SK-N-SH (cell line): ENCODE data around the gene WFDC10A. TPM values are rescaled to one million over a fixed set of nuclear protein-coding genes. Genes with fewer than 3 reads are reported as not detected.
"Not testable (repeated sequence)": the region's sequence is repeated elsewhere in the genome, so short reads cannot be mapped to it uniquely, and the experiment has no call there.

Source experiments
- CTCF ChIA-PET: fragments of 300-600, 350-600 bp; formaldehyde crosslinking; extraction: SDS; loops from one replicate; lab custom pipeline; 2021; lab: Yijun Ruan, JAX
- POLR2A ChIA-PET: fragments of 350-600 bp; sonication (Branson Sonifier 250); formaldehyde crosslinking; extraction: SDS; loops from one replicate; lab custom pipeline; 2020; ENCODE audit warnings: antibody characterized with exemption, inconsistent platforms; lab: Yijun Ruan, JAX
- DNase-seq: peaks from one replicate; pipeline ENCODE4 v3.0.0; 2012
- H2AFZ ChIP-seq: fragments of 200-600 bp; sonication (generic); 2 replicates; pipeline ENCODE4 v1.8.1; 2016; ENCODE audit warnings: antibody characterized with exemption, mild to moderate bottlenecking, low read depth
- H3F3A ChIP-seq: fragments of 200-600 bp; sonication (generic); replicated peaks from 2 replicates; pipeline ENCODE3; 2016; ENCODE audit warnings: antibody characterized with exemption, mild to moderate bottlenecking; ENCODE audit not compliant: insufficient read depth
- H3K27ac ChIP-seq, 2 experiments: fragments of 200-500 bp in 1 of 2; fragments of 200-600 bp in 1 of 2; sonication (Bioruptor generic) in 1 of 2; sonication (generic), shearing (Covaris generic) in 1 of 2; 2 replicates each; pipeline versions ENCODE4 v1.5.1 to v1.6.1; 2014 to 2016; ENCODE audit warnings: low read depth in 2 of 2, inconsistent platforms in 1 of 2, low read length in 1 of 2, mild to moderate bottlenecking in 1 of 2, mixed read lengths in 1 of 2
- H3K27me3 ChIP-seq: fragments of 200-600 bp; sonication (generic), shearing (Covaris generic); 2 replicates; pipeline ENCODE4 v1.6.1; 2016; ENCODE audit warnings: mixed run types; ENCODE audit not compliant: insufficient read depth
- H3K36me3 ChIP-seq, 2 experiments: fragments of 200-500 bp in 1 of 2; fragments of 200-600 bp in 1 of 2; sonication (Bioruptor generic) in 1 of 2; sonication (generic) in 1 of 2; replicated peaks in 1 of 2; 2 replicates each; pipeline versions ENCODE3 to v1.5.1; 2014 to 2016; ENCODE audit warnings: low read length in 1 of 2, mild to moderate bottlenecking in 1 of 2; ENCODE audit not compliant: insufficient read depth in 2 of 2, control insufficient read depth in 1 of 2
- H3K4me1 ChIP-seq, 2 experiments: fragments of 200-500 bp in 1 of 2; fragments of 200-600 bp in 1 of 2; sonication (Bioruptor generic) in 1 of 2; sonication (generic), shearing (Covaris generic) in 1 of 2; 2 replicates each; pipeline versions ENCODE4 v1.5.1 to v1.6.1; 2014 to 2016; ENCODE audit warnings: low read depth in 1 of 2, low read length in 1 of 2, mixed run types in 1 of 2; ENCODE audit not compliant: insufficient read depth in 2 of 2, control insufficient read depth in 1 of 2
- H3K4me2 ChIP-seq: fragments of 200-600 bp; sonication (generic), shearing (Covaris generic); 2 replicates; pipeline ENCODE4 v1.6.1; 2017; ENCODE audit warnings: mixed run types
- H3K4me3 ChIP-seq, 2 experiments: fragments of 200-500 bp in 1 of 2; fragments of 200-600 bp in 1 of 2; sonication (Bioruptor generic) in 1 of 2; sonication (generic), shearing (Covaris generic) in 1 of 2; 2 replicates each; pipeline versions ENCODE4 v1.5.1 to v1.8.1; 2014 to 2016; ENCODE audit warnings: low read depth in 2 of 2, inconsistent platforms in 1 of 2, low read length in 1 of 2, mild to moderate bottlenecking in 1 of 2, mixed read lengths in 1 of 2, moderate library complexity in 1 of 2
- H3K79me2 ChIP-seq: fragments of 200-600 bp; sonication (generic); 2 replicates; pipeline ENCODE4 v1.8.1; 2017; ENCODE audit warnings: mild to moderate bottlenecking; ENCODE audit not compliant: insufficient read depth
- H3K9ac ChIP-seq: fragments of 200-600 bp; sonication (generic); 2 replicates; pipeline ENCODE4 v1.6.1; 2017; ENCODE audit warnings: mixed run types
- H3K9me2 ChIP-seq: fragments of 200-600 bp; sonication (generic); 2 replicates; pipeline ENCODE4 v1.6.1; 2017; ENCODE audit warnings: mixed run types
- H3K9me3 ChIP-seq: fragments of 200-600 bp; sonication (generic); 2 replicates; pipeline ENCODE4 v1.6.1; 2017; ENCODE audit warnings: mixed run types, mild to moderate bottlenecking, moderate library complexity
- H4K20me1 ChIP-seq: fragments of 200-600 bp; sonication (generic); 2 replicates; pipeline ENCODE4 v1.6.1; 2017; ENCODE audit warnings: mild to moderate bottlenecking, mixed run types; ENCODE audit not compliant: insufficient read depth
- CHD2 ChIP-seq: fragments of 150-350 bp; IDR thresholded peaks from 2 replicates; pipeline ENCODE4 v1.6.1; 2018; ENCODE audit warnings: low read length; ENCODE audit not compliant: partially characterized antibody
- CTCF ChIP-seq: fragments of 200-600 bp; sonication (generic); IDR thresholded peaks from 2 replicates; pipeline ENCODE4 v1.6.1; 2017; ENCODE audit warnings: antibody characterized with exemption, mild to moderate bottlenecking, moderate library complexity
- JUND ChIP-seq: IDR thresholded peaks from 2 replicates; pipeline ENCODE4 v1.4.0; 2012
- MXI1 ChIP-seq: IDR thresholded peaks from 2 replicates; pipeline ENCODE4 v1.6.1; 2012; ENCODE audit warnings: mild to moderate bottlenecking, low read depth, low read length, improper control_type of control experiment
- NRF1 ChIP-seq: IDR thresholded peaks from 2 replicates; pipeline ENCODE4 v1.6.1; 2012; ENCODE audit warnings: low read depth, mild to moderate bottlenecking, low read length
- RCOR1 ChIP-seq: fragments of 150-350 bp; IDR thresholded peaks from 2 replicates; pipeline ENCODE4 v1.6.1; 2017; ENCODE audit warnings: antibody characterized with exemption, low read length
- SIN3A ChIP-seq: IDR thresholded peaks from 2 replicates; pipeline ENCODE4 v1.6.1; 2012; ENCODE audit warnings: low read depth, mild to moderate bottlenecking, low read length, moderate library complexity, borderline replicate concordance
- USF2 ChIP-seq: fragments of 150-350 bp; IDR thresholded peaks from 2 replicates; pipeline ENCODE4 v1.6.1; 2017; ENCODE audit warnings: antibody characterized with exemption, low read length, low read depth, borderline replicate concordance
- YY1 ChIP-seq: IDR thresholded peaks from 2 replicates; pipeline ENCODE4 v1.4.0; 2012; ENCODE audit warnings: low read depth, mild to moderate bottlenecking
- WGBS: methylation state at CpG from one replicate; pipeline ENCODE4 v1.1.6; 2017; ENCODE audit warnings: low lambda C conversion rate; 5-methylcytosine and 5-hydroxymethylcytosine counted together
- polyA plus RNA-seq, 3 experiments: library from polyadenylated mRNA; depleted of rRNA; stranded (reverse); fragments of >200 nt; gene quantifications; 2 replicates each; pipeline ENCODE4 v1.2.3, GENCODE V29; 2012
- TF ChIP-seq, protein P1 (sequence below): IDR thresholded peaks from 2 replicates; pipeline ENCODE4 v1.4.0; 2012; ENCODE audit warnings: low read depth
- TF ChIP-seq, protein P2 (sequence below): IDR thresholded peaks from 2 replicates; pipeline ENCODE4; 2012

WFDC10A gene
- polyA plus RNA-seq, 1 of the 3 experiments (the other 2 are of a cell fraction) = not detected

DNA sequence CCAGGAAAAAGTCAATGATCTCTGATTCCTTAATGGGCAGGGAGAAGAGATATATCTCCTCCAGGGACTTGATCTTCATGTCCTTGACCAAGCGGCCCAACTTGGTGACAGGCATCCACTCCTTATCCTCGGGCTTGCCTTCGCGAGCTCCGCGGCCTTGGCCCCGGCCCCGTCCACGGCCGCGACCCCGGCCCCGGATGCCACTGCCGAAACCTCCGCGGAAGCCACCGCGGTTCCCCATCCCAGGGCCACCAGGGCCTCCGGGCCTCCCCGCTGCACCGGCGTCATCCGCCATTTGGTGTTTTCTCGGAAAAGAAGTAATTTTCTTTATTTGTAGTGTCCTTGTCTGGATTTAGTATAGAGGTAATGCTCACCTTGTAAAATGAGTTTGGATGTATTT is 11.5 kb downstream of the WFDC10A start:
- H3K4me3 ChIP-seq, H3K36me3 ChIP-seq, H4K20me1 ChIP-seq, H3K4me1 ChIP-seq, H3K9me3 ChIP-seq, H3K9ac ChIP-seq, H3K27ac ChIP-seq, H3K27me3 ChIP-seq, H3K4me2 ChIP-seq, H3K9me2 ChIP-seq, DNase-seq, POLR2A ChIA-PET, H3K79me2 ChIP-seq, H3F3A ChIP-seq, CTCF ChIA-PET, H2AFZ ChIP-seq: not testable (repeated sequence)
- 61% methylated on average over 14 of the region's 24 CpGs for WGBS

DNA sequence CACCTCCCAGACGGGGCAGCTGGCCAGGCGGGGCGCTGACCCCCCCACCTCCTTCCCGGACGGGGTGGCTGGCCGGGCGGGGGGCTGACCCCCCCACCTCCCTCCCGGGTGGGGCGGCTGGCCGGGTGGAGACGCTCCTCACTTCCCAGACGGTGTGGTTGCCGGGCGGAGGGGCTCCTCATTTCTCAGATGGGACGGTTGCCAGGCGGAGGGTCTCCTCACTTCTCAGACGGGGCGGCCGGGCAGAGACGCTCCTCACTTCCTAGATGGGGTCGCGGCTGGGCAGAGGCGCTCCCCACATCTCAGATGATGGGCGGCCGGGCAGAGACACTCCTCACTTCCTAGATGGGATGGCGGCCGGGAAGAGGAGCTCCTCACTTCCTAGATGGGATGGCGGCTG is 16.3 kb downstream of the WFDC10A start:
- POLR2A ChIA-PET, H3K9me3 ChIP-seq, H3K4me1 ChIP-seq, H4K20me1 ChIP-seq, H3K4me3 ChIP-seq, CTCF ChIA-PET, H3F3A ChIP-seq, H3K4me2 ChIP-seq, H3K79me2 ChIP-seq, H3K36me3 ChIP-seq, H3K9me2 ChIP-seq, H3K9ac ChIP-seq, H3K27ac ChIP-seq, H3K27me3 ChIP-seq, DNase-seq, H2AFZ ChIP-seq: not testable (repeated sequence)
- WGBS = 81% methylated on average over 3 of the region's 28 CpGs

GRCh38 chr20:45646875-45647274 is 17.3 kb downstream of the WFDC10A start:
- H3K4me3 ChIP-seq = no peak overlapping the region
- TF ChIP-seq CTCF = no peak
- TF ChIP-seq CHD2 = no peak
- no peak for TF ChIP-seq USF2
- TF ChIP-seq, protein P1, sequence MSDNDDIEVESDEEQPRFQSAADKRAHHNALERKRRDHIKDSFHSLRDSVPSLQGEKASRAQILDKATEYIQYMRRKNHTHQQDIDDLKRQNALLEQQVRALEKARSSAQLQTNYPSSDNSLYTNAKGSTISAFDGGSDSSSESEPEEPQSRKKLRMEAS = no peak
- no peak for TF ChIP-seq MXI1
- no peak for TF ChIP-seq NRF1
- no peak for TF ChIP-seq JUND
- TF ChIP-seq SIN3A = no peak
- TF ChIP-seq RCOR1 = no peak
- TF ChIP-seq, protein P2, sequence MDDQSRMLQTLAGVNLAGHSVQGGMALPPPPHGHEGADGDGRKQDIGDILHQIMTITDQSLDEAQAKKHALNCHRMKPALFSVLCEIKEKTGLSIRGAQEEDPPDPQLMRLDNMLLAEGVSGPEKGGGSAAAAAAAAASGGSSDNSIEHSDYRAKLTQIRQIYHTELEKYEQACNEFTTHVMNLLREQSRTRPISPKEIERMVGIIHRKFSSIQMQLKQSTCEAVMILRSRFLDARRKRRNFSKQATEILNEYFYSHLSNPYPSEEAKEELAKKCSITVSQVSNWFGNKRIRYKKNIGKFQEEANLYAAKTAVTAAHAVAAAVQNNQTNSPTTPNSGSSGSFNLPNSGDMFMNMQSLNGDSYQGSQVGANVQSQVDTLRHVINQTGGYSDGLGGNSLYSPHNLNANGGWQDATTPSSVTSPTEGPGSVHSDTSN = no peak
- no peak for TF ChIP-seq YY1
- no peaks in the 10 kb centered on the region for H3F3A ChIP-seq
- H3K4me1 ChIP-seq = no peaks in the 10 kb centered on the region
- no peaks in the 10 kb centered on the region for H3K27me3 ChIP-seq
- no peaks in the 10 kb centered on the region for H3K9me3 ChIP-seq
- no peaks in the 10 kb centered on the region for H3K9me2 ChIP-seq
- H3K79me2 ChIP-seq = no peaks in the 10 kb centered on the region
- H3K9ac ChIP-seq = no peak overlapping the region
- H3K36me3 ChIP-seq = no peaks in the 10 kb centered on the region
- no peak for DNase-seq
- no peak overlapping the region for H3K4me2 ChIP-seq
- 9% methylated on average over 2 of the region's 3 CpGs for WGBS
- CTCF ChIA-PET = interaction anchor here (1.4 kb wide), 1 partner anchor 18 kb away, joined by 3 read pairs; the partner anchor contains the start of gene WFDC10A
- H2AFZ ChIP-seq = no peak overlapping the region
- POLR2A ChIA-PET = no interaction called here
- H3K27ac ChIP-seq = no peak overlapping the region
- H4K20me1 ChIP-seq = no peaks in the 10 kb centered on the region
